ENCODE data around the gene ACP6. TPM values are rescaled to one million over a fixed set of nuclear protein-coding genes. Genes with fewer than 3 reads are reported as not detected.

ACP6 gene
- total RNA-seq, 1 experiment from 2014 or later: 116 TPM

DNA sequence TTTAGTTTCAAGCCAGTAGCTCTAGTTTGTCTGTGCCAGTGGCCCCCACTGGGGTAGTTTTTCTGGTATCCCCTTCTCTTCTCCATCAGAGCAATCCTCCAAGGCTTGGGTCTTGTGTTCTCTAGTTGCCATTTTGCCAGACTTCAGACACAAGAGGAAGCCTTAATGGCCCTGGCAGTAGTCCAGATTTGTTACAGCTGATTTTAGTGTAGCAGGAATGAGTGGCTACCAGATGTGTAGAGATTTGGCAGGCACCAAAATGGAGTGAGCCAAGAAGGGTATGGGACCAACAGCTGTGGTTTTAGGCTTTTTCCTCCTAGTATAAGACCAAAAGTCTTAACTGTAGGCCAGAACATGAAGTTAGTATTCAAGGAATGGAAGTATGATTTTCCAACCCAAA is 56.8 kb downstream of the ACP6 start:
- TF ChIP-seq, protein P1, sequence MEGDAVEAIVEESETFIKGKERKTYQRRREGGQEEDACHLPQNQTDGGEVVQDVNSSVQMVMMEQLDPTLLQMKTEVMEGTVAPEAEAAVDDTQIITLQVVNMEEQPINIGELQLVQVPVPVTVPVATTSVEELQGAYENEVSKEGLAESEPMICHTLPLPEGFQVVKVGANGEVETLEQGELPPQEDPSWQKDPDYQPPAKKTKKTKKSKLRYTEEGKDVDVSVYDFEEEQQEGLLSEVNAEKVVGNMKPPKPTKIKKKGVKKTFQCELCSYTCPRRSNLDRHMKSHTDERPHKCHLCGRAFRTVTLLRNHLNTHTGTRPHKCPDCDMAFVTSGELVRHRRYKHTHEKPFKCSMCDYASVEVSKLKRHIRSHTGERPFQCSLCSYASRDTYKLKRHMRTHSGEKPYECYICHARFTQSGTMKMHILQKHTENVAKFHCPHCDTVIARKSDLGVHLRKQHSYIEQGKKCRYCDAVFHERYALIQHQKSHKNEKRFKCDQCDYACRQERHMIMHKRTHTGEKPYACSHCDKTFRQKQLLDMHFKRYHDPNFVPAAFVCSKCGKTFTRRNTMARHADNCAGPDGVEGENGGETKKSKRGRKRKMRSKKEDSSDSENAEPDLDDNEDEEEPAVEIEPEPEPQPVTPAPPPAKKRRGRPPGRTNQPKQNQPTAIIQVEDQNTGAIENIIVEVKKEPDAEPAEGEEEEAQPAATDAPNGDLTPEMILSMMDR (IDR thresholded peaks at IDR 0.05; ENCODE audit: unreplicated experiment): no peak
- H3K9me3 Mint-ChIP-seq (ENCODE audit: low read depth, unreplicated experiment): no peaks in the 10 kb centered on the region
- no peak overlapping the region for H3K27ac Mint-ChIP-seq (ENCODE audit: unreplicated experiment)
- H3K4me3 Mint-ChIP-seq (ENCODE audit: low read depth, unreplicated experiment): no peak overlapping the region
- H3K36me3 Mint-ChIP-seq (ENCODE audit: insufficient read depth, unreplicated experiment): peaks cover 35% of the 10 kb centered on the region
- CTCF ChIA-PET: no interaction called here
- intact Hi-C loops (cut with micrococcal nuclease; ENCODE audit: unreplicated experiment): no loop called here
- peaks cover 10% of the 10 kb centered on the region for H3K4me1 Mint-ChIP-seq (ENCODE audit: low read depth, unreplicated experiment)
- H3K27me3 Mint-ChIP-seq (ENCODE audit: unreplicated experiment): no peaks in the 10 kb centered on the region
- no peak for DNase-seq
- BruUV-seq (replicated peaks): no TSS peak

DNA sequence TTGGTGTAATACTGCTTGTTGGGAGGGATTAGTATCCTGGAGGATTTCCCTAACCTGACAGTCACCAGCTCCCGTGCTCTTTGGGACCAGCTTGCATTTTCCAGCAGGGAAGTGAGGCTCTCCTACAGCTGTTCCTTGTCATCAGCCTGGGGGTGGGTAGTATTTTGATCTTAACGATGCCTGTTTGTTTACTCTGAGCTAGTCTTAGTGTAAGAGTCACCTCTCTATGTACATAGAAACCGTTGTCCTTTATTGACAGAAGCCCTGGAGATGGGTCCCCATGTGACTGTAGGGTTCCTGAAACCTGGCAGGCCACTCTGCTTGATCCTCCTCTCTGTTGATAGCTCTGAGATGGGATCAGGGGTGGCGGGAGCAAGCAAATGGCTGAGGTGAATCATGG is 58.0 kb downstream of the ACP6 start:
- CTCF ChIA-PET: no interaction called here
- no TSS peak for BruUV-seq (replicated peaks)
- peaks cover 10% of the 10 kb centered on the region for H3K4me1 Mint-ChIP-seq (ENCODE audit: low read depth, unreplicated experiment)
- no peak for DNase-seq
- H3K4me3 Mint-ChIP-seq (ENCODE audit: low read depth, unreplicated experiment): no peak overlapping the region
- H3K36me3 Mint-ChIP-seq (ENCODE audit: insufficient read depth, unreplicated experiment): peaks cover 38% of the 10 kb centered on the region
- H3K27ac Mint-ChIP-seq (ENCODE audit: unreplicated experiment): no peak overlapping the region
- intact Hi-C loops (cut with micrococcal nuclease; ENCODE audit: unreplicated experiment): no loop called here
- H3K9me3 Mint-ChIP-seq (ENCODE audit: low read depth, unreplicated experiment): no peaks in the 10 kb centered on the region
- TF ChIP-seq, protein P1 (IDR thresholded peaks at IDR 0.05; ENCODE audit: unreplicated experiment): no peak
- no peaks in the 10 kb centered on the region for H3K27me3 Mint-ChIP-seq (ENCODE audit: unreplicated experiment)

DNA sequence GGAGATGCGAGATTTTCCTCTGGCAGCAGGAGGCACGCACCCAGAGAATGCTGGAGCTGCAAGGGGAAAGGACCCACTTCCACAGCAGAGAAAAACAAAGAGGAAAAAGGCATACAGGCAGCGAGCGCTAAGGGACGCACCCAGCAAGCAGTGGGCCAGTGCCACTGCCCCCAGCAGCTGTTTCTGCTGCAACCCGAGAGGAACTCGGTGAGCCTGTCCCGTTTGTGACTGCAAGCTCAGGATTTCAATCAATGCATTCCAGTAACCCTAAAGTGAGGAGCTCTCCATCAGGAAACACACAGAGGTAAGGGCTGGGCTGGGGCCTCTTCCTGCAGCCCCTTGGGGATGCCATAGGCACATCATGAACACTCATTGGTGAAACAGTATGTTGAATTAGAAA is 58.7 kb downstream of the ACP6 start:
- H3K4me1 Mint-ChIP-seq (ENCODE audit: low read depth, unreplicated experiment): peaks cover 10% of the 10 kb centered on the region
- no peaks in the 10 kb centered on the region for H3K27me3 Mint-ChIP-seq (ENCODE audit: unreplicated experiment)
- TF ChIP-seq, protein P1 (IDR thresholded peaks at IDR 0.05; ENCODE audit: unreplicated experiment): no peak
- H3K27ac Mint-ChIP-seq (ENCODE audit: unreplicated experiment): no peak overlapping the region
- intact Hi-C loops (cut with micrococcal nuclease; ENCODE audit: unreplicated experiment): no loop called here
- no peak for DNase-seq
- CTCF ChIA-PET: no interaction called here
- no peak overlapping the region for H3K4me3 Mint-ChIP-seq (ENCODE audit: low read depth, unreplicated experiment)
- H3K9me3 Mint-ChIP-seq (ENCODE audit: low read depth, unreplicated experiment): no peaks in the 10 kb centered on the region
- BruUV-seq (replicated peaks): no TSS peak
- H3K36me3 Mint-ChIP-seq (ENCODE audit: insufficient read depth, unreplicated experiment): peaks cover 34% of the 10 kb centered on the region

DNA sequence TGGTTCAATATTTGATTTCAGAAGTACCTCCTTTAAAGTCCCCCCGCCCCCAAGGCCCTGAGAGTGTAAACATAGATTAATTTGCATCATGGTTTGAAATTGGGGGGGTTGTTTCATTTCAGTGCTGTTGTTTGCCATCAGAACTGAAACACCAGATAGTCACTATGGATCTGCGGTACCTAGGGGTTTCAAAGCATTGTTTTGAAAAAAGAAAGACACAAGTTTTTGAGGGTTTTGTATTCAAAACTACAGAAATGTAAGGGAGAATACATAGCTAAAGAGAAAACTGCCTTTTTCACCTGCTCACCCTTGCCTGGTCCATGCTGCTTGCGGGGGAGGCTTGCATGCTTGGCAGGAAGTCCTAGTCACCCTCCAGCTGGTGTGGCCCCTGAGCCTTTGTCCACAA is 59.3 kb downstream of the ACP6 start:
- TF ChIP-seq, protein P1 (IDR thresholded peaks at IDR 0.05; ENCODE audit: unreplicated experiment): no peak
- peaks cover 10% of the 10 kb centered on the region for H3K4me1 Mint-ChIP-seq (ENCODE audit: low read depth, unreplicated experiment)
- intact Hi-C loops (cut with micrococcal nuclease; ENCODE audit: unreplicated experiment): no loop called here
- no peak overlapping the region for H3K4me3 Mint-ChIP-seq (ENCODE audit: low read depth, unreplicated experiment)
- H3K27me3 Mint-ChIP-seq (ENCODE audit: unreplicated experiment): no peaks in the 10 kb centered on the region
- no peak for DNase-seq
- CTCF ChIA-PET: no interaction called here
- H3K27ac Mint-ChIP-seq (ENCODE audit: unreplicated experiment): no peak overlapping the region
- no TSS peak for BruUV-seq (replicated peaks)
- H3K36me3 Mint-ChIP-seq (ENCODE audit: insufficient read depth, unreplicated experiment): peaks cover 28% of the 10 kb centered on the region
- H3K9me3 Mint-ChIP-seq (ENCODE audit: low read depth, unreplicated experiment): no peaks in the 10 kb centered on the region
